ENCODE measurements around the gene SUPT5H. TPM values are rescaled to one million over a fixed set of nuclear protein-coding genes. Genes with fewer than 3 reads are reported as not detected.
A peak's percentile ranks its signal among the peaks of the same experiment; 100 is the strongest.

SUPT5H gene
- total and polyA plus RNA-seq, 2 of the 4 experiments (the other 2 are of a cell fraction): 75.3 to 116 TPM

DNA sequence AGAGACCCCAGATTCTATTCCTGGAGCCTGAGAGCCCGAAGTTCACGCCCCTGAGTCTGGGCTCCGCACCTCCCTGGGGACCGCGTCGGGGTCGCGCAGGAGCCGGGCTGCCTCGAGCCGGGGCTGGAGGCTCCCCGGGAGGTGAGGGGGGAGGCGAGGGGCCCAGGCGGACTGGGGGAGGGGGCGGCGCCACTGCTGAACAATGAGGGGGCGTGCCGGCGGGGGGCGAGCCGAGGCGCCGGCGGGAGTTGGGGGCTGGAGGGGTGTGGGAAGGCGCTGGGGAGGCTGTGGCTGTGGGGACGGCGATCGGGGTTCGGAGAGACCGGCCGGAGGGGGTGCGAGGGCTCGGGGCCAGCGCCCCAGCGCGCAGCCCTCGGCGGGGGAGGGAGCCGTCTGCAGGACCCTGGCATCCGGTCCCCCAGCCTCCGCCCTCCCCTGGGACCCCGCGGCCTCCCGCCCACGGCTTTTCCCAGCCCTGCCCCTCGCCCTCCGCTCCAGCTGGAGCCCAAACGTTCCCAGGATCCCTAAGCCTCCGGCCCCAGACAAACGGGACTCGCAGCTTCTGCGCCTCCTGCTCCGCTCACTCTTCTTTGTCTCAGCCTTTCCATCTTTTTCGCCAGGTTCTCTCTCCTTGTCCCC is 32.0 kb upstream of the SUPT5H start (continued):
- TF ChIP-seq BHLHE40 (IDR thresholded peaks at IDR 0.05; ENCODE audit: low read depth, low read length) (no peak), CEBPB (IDR thresholded peaks at IDR 0.05; ENCODE audit: low read depth, low read length) (no peak)

DNA sequence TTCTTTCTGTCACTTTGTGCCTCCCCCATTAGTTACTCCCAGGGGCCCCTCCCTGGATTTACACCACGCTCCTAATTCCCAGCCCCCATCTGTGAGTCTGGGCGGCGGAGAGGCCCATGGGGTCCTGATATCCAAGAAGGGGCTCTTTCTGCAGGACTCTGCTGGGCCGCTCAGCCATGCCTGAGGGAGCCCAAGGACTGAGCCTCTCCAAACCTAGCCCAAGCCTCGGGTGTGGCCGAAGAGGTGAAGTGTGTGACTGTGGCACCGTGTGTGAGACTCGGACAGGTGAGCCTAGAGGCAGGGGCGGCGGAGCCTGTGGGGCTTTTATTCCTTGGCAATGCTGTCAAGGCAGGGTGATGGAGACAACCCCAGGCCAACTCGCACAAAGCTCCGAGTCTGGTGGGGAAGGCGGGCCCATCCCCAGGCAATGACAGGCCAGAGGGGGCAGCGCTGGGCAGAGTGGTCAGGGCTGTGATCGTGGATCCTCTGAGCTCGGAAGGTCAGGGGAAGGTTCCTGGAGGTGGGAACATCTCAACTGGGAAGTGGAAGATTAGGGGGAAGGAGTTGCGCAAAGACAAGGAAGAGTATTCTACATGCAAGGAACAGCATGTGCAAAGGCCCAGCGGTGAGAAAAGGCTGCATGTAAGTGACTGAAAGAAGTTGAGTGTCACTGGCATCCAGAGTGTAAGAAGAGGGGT is 31.3 kb upstream of the SUPT5H start:
- peaks cover 23% of the 10 kb centered on the region for H3K4me1 ChIP-seq (ENCODE audit: control insufficient read depth, insufficient read depth, low read length)
- peak overlapping the region; percentile 87 for H2BK120ac ChIP-seq (ENCODE audit: low read depth, low read length)
- H2BK5ac ChIP-seq (ENCODE audit: low read depth, low read length, poor library complexity, severe bottlenecking): peak overlapping the region; percentile 88
- H2BK20ac ChIP-seq (ENCODE audit: low read depth, low read length): peak overlapping the region; percentile 65
- peak overlapping the region; percentile 49; the same call in 1 of the 3 replicates for H2BK15ac ChIP-seq (ENCODE audit: low read depth, low read length)
- WGBS, 2 experiments (ENCODE audit: extremely low coverage in 2 of 2, insufficient read length in 1 of 2): 19% methylated on average over 6 of the region's 18 CpGs; no CpG with 5 or more reads in 1 of the 2 experiments
- peak overlapping the region; percentile 72 for H3K18ac ChIP-seq (ENCODE audit: low read depth, low read length)
- ATAC-seq (ENCODE audit: low read depth) (no peak), DNase-seq (peak; percentile 28)
- in situ Hi-C loops (cut with MboI; ENCODE audit: low sequenced_read_pairs): no loop called here
- peaks cover 11% of the 10 kb centered on the region; the same call in 1 of the 2 replicates for H3K9me1 ChIP-seq (ENCODE audit: insufficient read depth, low read length)
- H3K14ac ChIP-seq (replicated peaks; ENCODE audit: low read depth, low read length): peak overlapping the region; percentile 100
- H3K9me3 ChIP-seq (ENCODE audit: control insufficient read depth, insufficient read depth, low read length): no peaks in the 10 kb centered on the region
- ChIA-PET CTCF (interaction anchor here (0.5 to 1.1 kb wide), 3 partner anchors 16 to 117 kb away, joined by 3 to 4 read pairs (median 3); no protein-coding TSS in a partner anchor), POLR2A (ENCODE audit: unreplicated experiment) (interaction anchor here (0.6 to 0.8 kb wide), 2 partner anchors 18 to 22 kb away, joined by 4 to 13 read pairs; partner anchors contain the start of gene RPS16)
- peaks cover 11 to 71% of the 10 kb centered on the region in 2 experiments for H3K79me1 ChIP-seq (ENCODE audit: low read depth in 1 of 2, low read length in 2 of 2)
- peak overlapping the region; percentile 99 for H3K9ac ChIP-seq (ENCODE audit: low read depth, low read length)
- peak overlapping the region; percentile 98 for H3K4ac ChIP-seq (ENCODE audit: low read depth, low read length)
- H3K23ac ChIP-seq (ENCODE audit: low read depth, low read length): peak overlapping the region; percentile 99
- intact Hi-C loops (cut with micrococcal nuclease): loop anchor here (2.0 kb wide), 1 partner anchor 291 kb away; no protein-coding TSS in a partner anchor
- peak overlapping the region; percentile 79 for H2AK5ac ChIP-seq (ENCODE audit: low read depth, low read length)
- H4K20me1 ChIP-seq (ENCODE audit: insufficient read depth, low read length): peaks cover 43% of the 10 kb centered on the region
- dilution Hi-C loops (cut with HindIII; ENCODE audit: low sequenced_read_pairs, unreplicated experiment): no loop called here
- H3K4me2 ChIP-seq (ENCODE audit: low read depth, low read length): peak overlapping the region; percentile 72
- H4K91ac ChIP-seq (ENCODE audit: insufficient read depth, low read depth, low read length): peak overlapping the region; percentile 91
- H2AFZ ChIP-seq (replicated peaks; ENCODE audit: low read length, poor library complexity): peak overlapping the region; percentile 79
- peak overlapping the region; percentile 91 for H2AK9ac ChIP-seq (replicated peaks; ENCODE audit: low read depth, low read length, poor library complexity)
- BruUV-seq (replicated peaks): no TSS peak
- H3K56ac ChIP-seq (ENCODE audit: extremely low read depth, insufficient read depth, low read length): peak overlapping the region; percentile 95
- H3K27me3 ChIP-seq (ENCODE audit: control insufficient read depth, insufficient read depth, low read length): no peaks in the 10 kb centered on the region
- peak overlapping the region; percentile 98 for H3K27ac ChIP-seq (ENCODE audit: insufficient read depth, low read length)
- H4K5ac ChIP-seq (ENCODE audit: low read depth, low read length): peak overlapping the region; percentile 74
- H3K36me3 ChIP-seq (ENCODE audit: control insufficient read depth, insufficient read depth, low read length): peaks cover 33% of the 10 kb centered on the region
- peak overlapping the region; percentile 85 to 94; a peak in 3 of 4 replicates for H4K8ac ChIP-seq (ENCODE audit: low read depth in 2 of 2, low read length in 2 of 2)
- peak overlapping the region; percentile 90 for H3K4me3 ChIP-seq (ENCODE audit: insufficient read depth, low read depth, low read length)
- TF ChIP-seq, protein P1, sequence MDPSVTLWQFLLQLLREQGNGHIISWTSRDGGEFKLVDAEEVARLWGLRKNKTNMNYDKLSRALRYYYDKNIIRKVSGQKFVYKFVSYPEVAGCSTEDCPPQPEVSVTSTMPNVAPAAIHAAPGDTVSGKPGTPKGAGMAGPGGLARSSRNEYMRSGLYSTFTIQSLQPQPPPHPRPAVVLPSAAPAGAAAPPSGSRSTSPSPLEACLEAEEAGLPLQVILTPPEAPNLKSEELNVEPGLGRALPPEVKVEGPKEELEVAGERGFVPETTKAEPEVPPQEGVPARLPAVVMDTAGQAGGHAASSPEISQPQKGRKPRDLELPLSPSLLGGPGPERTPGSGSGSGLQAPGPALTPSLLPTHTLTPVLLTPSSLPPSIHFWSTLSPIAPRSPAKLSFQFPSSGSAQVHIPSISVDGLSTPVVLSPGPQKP (IDR thresholded peaks at IDR 0.05; ENCODE audit: borderline replicate concordance, low read depth, low read length): no peak
- no peak for TF ChIP-seq NFE2L2 (IDR thresholded peaks at IDR 0.05; ENCODE audit: low read depth, low read length)
- TF ChIP-seq MAZ (IDR thresholded peaks at IDR 0.05; ENCODE audit: borderline replicate concordance, low read depth, low read length): no peak
- TF ChIP-seq RCOR1 (IDR thresholded peaks at IDR 0.05; ENCODE audit: insufficient replicate concordance, low read length): no peak
- TF ChIP-seq, protein P2, sequence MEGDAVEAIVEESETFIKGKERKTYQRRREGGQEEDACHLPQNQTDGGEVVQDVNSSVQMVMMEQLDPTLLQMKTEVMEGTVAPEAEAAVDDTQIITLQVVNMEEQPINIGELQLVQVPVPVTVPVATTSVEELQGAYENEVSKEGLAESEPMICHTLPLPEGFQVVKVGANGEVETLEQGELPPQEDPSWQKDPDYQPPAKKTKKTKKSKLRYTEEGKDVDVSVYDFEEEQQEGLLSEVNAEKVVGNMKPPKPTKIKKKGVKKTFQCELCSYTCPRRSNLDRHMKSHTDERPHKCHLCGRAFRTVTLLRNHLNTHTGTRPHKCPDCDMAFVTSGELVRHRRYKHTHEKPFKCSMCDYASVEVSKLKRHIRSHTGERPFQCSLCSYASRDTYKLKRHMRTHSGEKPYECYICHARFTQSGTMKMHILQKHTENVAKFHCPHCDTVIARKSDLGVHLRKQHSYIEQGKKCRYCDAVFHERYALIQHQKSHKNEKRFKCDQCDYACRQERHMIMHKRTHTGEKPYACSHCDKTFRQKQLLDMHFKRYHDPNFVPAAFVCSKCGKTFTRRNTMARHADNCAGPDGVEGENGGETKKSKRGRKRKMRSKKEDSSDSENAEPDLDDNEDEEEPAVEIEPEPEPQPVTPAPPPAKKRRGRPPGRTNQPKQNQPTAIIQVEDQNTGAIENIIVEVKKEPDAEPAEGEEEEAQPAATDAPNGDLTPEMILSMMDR (conservative IDR thresholded peaks at IDR 0.05; ENCODE audit: low read depth, low read length): peak; percentile 19; the same call in 1 of the 2 replicates
- no peak for TF ChIP-seq SMC3 (IDR thresholded peaks at IDR 0.05; ENCODE audit: low read depth, low read length)
- 0 out of 2 replicates have a peak, but pooled peaks have one; percentile 20 for TF ChIP-seq RAD21 (IDR thresholded peaks at IDR 0.05; ENCODE audit: low read length)
- peak; percentile 30; the same call in 1 of the 2 replicates for TF ChIP-seq POLR2A (IDR thresholded peaks at IDR 0.05; ENCODE audit: low read depth, low read length)
- TF ChIP-seq BHLHE40 (IDR thresholded peaks at IDR 0.05; ENCODE audit: low read depth, low read length): no peak
